ENCODE measurements around the gene KIF26B. TPM values are rescaled to one million over a fixed set of nuclear protein-coding genes. Genes with fewer than 3 reads are reported as not detected.
"Not testable (repeated sequence)": the region's sequence is repeated elsewhere in the genome, so short reads cannot be mapped to it uniquely, and the experiment has no call there.

The KIF26B gene
- total RNA-seq, 2 experiments from 2014 or later: not detected

DNA sequence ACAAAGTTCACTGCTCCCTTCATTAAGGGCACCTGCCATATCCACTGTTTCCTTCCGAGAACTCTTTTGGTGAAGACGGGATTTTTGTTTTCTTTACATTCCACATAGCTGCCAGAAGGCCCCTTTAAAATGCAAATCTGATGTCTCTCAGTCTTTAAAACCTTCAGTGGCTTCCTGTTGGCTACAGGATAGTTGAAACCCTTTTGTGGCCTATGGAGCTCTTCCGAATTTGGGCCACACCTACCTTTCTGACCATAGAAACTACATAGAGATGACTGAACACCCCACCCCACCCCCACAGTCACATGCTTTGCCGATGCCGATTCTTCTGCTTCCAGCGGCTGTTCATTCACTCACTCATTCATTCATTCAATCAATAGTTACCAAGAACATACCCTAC lies 502.6 kb downstream of the KIF26B start:
- no peaks in the 10 kb centered on the region for H3K36me3 Mint-ChIP-seq (ENCODE audit: low read depth)
- H3K27ac Mint-ChIP-seq: no peak overlapping the region
- ChIA-PET POLR2A (no interaction called here), CTCF (no interaction called here)
- H3K9me3 Mint-ChIP-seq: peaks cover 2% of the 10 kb centered on the region
- no peaks in the 10 kb centered on the region for H3K4me1 Mint-ChIP-seq
- H3K27me3 Mint-ChIP-seq: no peaks in the 10 kb centered on the region
- no peak overlapping the region for H3K4me3 Mint-ChIP-seq
- no peak for DNase-seq

- DNase-seq: no peak
- Mint-ChIP-seq H3K27ac (no peak overlapping the region), H3K27me3 (no peaks in the 10 kb centered on the region), H3K4me1 (no peaks in the 10 kb centered on the region), H3K9me3 (peaks cover 2% of the 10 kb centered on the region), H3K4me3 (no peak overlapping the region), H3K36me3 (ENCODE audit: low read depth) (no peaks in the 10 kb centered on the region)
- CTCF ChIA-PET: no interaction called here
- POLR2A ChIA-PET: no interaction called here
These were observed 508.6 kb downstream of the KIF26B start for GRCh38 chr1:245663373-245663772.

DNA sequence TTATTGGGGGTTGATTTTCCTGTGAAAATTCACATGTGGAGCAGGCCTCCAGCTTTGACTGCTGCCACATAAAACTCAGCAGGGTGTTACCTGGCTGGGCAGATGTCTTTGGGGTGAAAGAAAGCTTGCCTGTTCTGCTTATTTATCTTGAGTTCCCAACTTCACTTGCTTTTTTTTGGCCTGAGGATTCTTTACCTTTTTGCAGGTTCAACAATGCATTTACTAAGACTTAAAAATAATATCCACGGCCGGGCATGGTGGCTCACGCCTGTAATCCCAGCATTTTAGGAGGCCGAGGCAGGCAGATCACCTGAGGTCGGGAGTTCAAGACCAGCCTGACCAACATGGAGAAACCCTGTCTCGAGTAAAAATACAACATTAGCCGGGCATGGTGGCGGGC lies 509.1 kb downstream of the KIF26B start:
- H3K4me1 Mint-ChIP-seq: no peaks in the 10 kb centered on the region
- no peaks in the 10 kb centered on the region for H3K27me3 Mint-ChIP-seq
- CTCF ChIA-PET: no interaction called here
- no peak for DNase-seq
- H3K36me3 Mint-ChIP-seq (ENCODE audit: low read depth): no peaks in the 10 kb centered on the region
- H3K9me3 Mint-ChIP-seq: peaks cover 2% of the 10 kb centered on the region
- H3K4me3 Mint-ChIP-seq: no peak overlapping the region
- no peak overlapping the region for H3K27ac Mint-ChIP-seq
- POLR2A ChIA-PET: no interaction called here

GRCh38 chr1:245666412-245666811 lies 511.6 kb downstream of the KIF26B start:
- ChIA-PET POLR2A (no interaction called here), CTCF (no interaction called here)
- H3K27me3 Mint-ChIP-seq: no peaks in the 10 kb centered on the region
- DNase-seq: no peak
- no peaks in the 10 kb centered on the region for H3K36me3 Mint-ChIP-seq (ENCODE audit: low read depth)
- no peaks in the 10 kb centered on the region for H3K9me3 Mint-ChIP-seq
- no peak overlapping the region for H3K4me3 Mint-ChIP-seq
- H3K27ac Mint-ChIP-seq: no peak overlapping the region
- H3K4me1 Mint-ChIP-seq: no peaks in the 10 kb centered on the region

DNA sequence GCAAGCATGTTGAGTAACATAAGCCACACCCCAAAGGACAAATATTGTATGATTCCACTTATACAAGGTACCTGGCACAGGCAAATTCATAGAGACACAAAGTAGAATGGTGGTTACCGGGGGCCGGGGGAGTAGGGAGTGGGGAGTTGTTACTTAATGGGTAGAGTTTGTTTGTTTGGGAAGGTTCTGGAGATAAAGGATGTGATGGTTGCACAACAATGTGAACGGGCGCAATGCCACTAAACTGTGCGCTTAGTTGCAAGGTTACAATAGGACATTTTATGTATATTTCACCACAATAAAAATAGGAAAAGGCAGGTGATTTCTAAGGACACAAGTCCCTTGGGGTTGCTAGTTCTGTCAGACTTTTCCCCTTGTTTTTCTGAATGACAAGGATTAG lies 516.6 kb downstream of the KIF26B start:
- Mint-ChIP-seq H3K9me3 (peaks cover 2% of the 10 kb centered on the region), H3K4me3 (no peak overlapping the region), H3K27me3 (no peaks in the 10 kb centered on the region), H3K27ac (no peak overlapping the region), H3K36me3 (ENCODE audit: low read depth) (no peaks in the 10 kb centered on the region), H3K4me1 (no peaks in the 10 kb centered on the region)
- ChIA-PET POLR2A (no interaction called here), CTCF (no interaction called here)
- no peak for DNase-seq

GRCh38 chr1:245671966-245672767 lies 517.4 kb downstream of the KIF26B start:
- H3K4me3 Mint-ChIP-seq: no peak overlapping the region
- no peak for DNase-seq
- H3K27me3 Mint-ChIP-seq: no peaks in the 10 kb centered on the region
- no peaks in the 10 kb centered on the region for H3K36me3 Mint-ChIP-seq (ENCODE audit: low read depth)
- peaks cover 2% of the 10 kb centered on the region for H3K9me3 Mint-ChIP-seq
- H3K27ac Mint-ChIP-seq: no peak overlapping the region
- CTCF ChIA-PET: no interaction called here
- no peaks in the 10 kb centered on the region for H3K4me1 Mint-ChIP-seq
- POLR2A ChIA-PET: no interaction called here

GRCh38 chr1:245672836-245673656 lies 518.3 kb downstream of the KIF26B start:
- H3K27me3 Mint-ChIP-seq, CTCF ChIA-PET, H3K27ac Mint-ChIP-seq: not testable (repeated sequence)

GRCh38 chr1:245673881-245674414 lies 519.2 kb downstream of the KIF26B start:
- H3K9me3 Mint-ChIP-seq: peaks cover 2% of the 10 kb centered on the region
- H3K4me3 Mint-ChIP-seq: no peak overlapping the region
- no peaks in the 10 kb centered on the region for H3K36me3 Mint-ChIP-seq (ENCODE audit: low read depth)
- CTCF ChIA-PET: no interaction called here
- no peak for DNase-seq
- no peaks in the 10 kb centered on the region for H3K27me3 Mint-ChIP-seq
- H3K4me1 Mint-ChIP-seq: no peaks in the 10 kb centered on the region
- no peak overlapping the region for H3K27ac Mint-ChIP-seq
- POLR2A ChIA-PET: no interaction called here

More at GRCh38 chr1:245672836-245673656, 518.3 kb downstream of the KIF26B start:
- H3K4me1 Mint-ChIP-seq; H3K4me3 Mint-ChIP-seq; H3K36me3 Mint-ChIP-seq (ENCODE audit: low read depth); DNase-seq; POLR2A ChIA-PET; H3K9me3 Mint-ChIP-seq: not testable (repeated sequence)

GRCh38 chr1:245677461-245678240 lies 522.9 kb downstream of the KIF26B start:
- no peak overlapping the region for H3K27ac Mint-ChIP-seq
- no peaks in the 10 kb centered on the region for H3K36me3 Mint-ChIP-seq (ENCODE audit: low read depth)
- H3K27me3 Mint-ChIP-seq: no peaks in the 10 kb centered on the region
- no peak overlapping the region for H3K4me3 Mint-ChIP-seq
- DNase-seq: no peak
- no peaks in the 10 kb centered on the region for H3K9me3 Mint-ChIP-seq
- no peaks in the 10 kb centered on the region for H3K4me1 Mint-ChIP-seq
- POLR2A ChIA-PET: no interaction called here
- CTCF ChIA-PET: no interaction called here

DNA sequence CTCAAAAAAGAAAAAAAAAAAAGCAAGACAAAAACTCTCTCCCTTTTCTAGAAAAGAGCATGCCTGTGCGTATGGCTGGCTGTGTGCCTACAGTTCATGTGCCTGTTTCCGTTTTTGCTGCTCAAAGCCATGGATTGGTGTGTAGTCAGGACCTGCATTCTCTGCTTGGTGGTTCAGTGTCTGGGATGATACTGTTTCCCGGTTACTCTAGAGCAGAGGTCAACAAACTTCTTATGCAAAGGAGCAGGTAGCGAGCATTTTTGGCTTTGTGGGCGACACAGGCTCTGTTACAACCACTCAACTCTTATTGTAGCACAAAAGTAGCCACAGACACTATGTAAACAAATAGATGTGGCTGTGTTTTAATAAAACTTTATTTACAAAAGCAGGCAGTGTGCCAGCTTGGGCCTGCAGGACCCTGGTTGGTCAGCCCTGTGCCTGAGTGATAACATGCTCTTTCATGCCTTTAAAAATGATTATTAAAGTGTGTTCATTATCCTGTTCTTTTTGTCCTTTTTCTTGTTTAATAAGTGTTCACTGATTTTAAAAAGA lies 524.2 kb downstream of the KIF26B start:
- Mint-ChIP-seq H3K4me1 (no peaks in the 10 kb centered on the region), H3K27ac (no peak overlapping the region), H3K27me3 (no peaks in the 10 kb centered on the region), H3K4me3 (no peak overlapping the region), H3K36me3 (ENCODE audit: low read depth) (no peaks in the 10 kb centered on the region), H3K9me3 (peaks cover 3% of the 10 kb centered on the region)
- POLR2A ChIA-PET: no interaction called here
- no peak for DNase-seq
- CTCF ChIA-PET: no interaction called here

DNA sequence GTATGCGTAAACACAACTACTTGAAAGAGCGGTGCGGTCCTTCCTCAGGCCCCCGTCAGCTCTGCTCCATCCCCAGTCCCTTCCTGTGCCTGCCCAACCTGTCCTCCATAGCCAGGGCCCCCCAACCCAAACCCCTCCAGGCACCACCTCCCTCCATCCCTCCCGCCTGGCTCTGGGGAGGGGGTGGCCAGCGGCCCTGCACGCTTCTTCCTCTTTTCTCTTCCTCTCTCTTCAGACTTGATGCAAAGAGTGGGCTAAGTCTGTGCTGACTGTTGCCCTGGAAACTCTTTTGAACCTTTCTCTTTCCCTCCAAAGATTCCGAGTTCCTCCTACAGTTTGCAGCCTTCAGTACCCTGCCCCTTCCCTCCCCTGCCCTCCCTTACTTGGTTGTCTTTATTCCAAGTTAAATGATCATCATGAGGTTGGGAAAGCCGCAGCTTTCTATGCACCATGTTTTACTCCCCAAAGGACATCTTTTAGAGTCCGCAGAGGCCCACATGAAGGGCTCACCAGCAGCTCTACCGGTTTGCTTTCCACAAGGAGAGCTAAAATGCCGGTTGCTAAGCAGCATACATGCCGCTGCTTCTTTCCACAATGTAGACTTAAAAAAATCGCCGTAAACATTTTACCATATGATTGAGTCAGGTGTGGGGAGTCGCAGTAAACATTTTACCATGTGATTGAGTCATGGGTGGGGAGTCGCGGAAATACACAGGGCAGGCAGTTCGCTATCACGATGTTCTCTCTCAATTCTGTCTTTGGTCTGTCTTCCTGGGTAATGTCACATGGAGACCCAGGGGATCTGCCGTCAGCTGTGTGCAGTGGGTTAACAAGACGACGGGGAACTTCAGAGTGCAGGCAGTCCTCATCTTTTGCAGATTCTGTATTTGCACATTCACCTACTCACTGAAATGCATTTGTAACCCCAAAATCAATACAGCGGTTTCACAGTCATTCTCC lies 525.3 kb downstream of the KIF26B start:
- Mint-ChIP-seq H3K27ac (no peak overlapping the region), H3K9me3 (peaks cover 5% of the 10 kb centered on the region), H3K4me1 (no peaks in the 10 kb centered on the region), H3K27me3 (no peaks in the 10 kb centered on the region), H3K4me3 (no peak overlapping the region), H3K36me3 (ENCODE audit: low read depth) (no peaks in the 10 kb centered on the region)
- no peak for DNase-seq
- ChIA-PET CTCF (no interaction called here), POLR2A (no interaction called here)

Data from activated CD4-positive, alpha-beta memory T cell treated with anti-CD3 and anti-CD28 coated beads, Interleukin-2, amount 10 ng/mL, durations not matched to agents 7 days and 5 days (primary cell).